HG03139 (cell line): Measurements from ENCODE around the gene SIGLEC11.
"Not testable (repeated sequence)": the region's sequence is repeated elsewhere in the genome, so short reads cannot be mapped to it uniquely, and the experiment has no call there.

Experiments used
- ATAC-seq: cut with Tn5 transposase; IDR thresholded peaks from one replicate; pipeline ENCODE4 v1.9.1; 2021; ENCODE audit not compliant: unreplicated experiment

The SIGLEC11 gene

GRCh38 chr19:49927526-49928264, 33.3 kb downstream of the SIGLEC11 start:
- no peak for ATAC-seq

DNA sequence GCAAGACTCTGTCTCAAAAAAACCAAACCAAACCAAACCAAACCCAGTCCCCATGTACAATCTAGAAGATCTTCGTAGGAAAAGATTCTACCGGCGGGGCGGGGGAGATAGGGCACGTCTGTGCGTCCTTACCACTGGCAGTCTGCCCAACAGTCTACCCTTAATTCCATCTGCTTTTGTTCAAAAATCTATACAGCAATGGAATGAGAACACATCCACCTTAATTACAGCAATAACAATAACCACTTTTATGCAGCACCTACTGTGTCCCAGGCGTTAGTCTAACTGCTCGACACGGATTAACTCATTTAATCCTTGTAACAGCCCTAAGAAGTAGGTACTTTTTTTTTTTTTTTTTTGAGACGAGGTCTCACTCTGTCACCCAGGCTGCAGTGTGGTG, 34.5 kb downstream of the SIGLEC11 start:
- no peak for ATAC-seq

DNA sequence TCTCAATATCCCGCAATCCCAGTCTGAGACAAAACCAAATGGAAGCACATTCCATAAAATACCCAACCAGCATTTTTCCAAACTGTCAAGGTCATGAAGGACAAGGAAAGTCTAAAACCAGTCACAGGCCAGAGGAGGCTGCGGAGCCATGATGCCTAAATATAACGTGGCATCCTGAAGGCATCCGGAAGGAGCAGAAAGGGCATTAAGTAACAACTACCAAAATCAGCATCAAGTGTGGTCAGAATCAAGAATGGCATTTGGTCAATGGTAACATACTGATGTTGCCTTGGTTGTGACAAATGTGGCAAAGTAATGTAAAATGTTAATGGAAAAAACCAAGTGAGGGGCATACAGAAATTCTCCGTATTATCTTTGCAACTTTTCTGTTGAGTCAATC, 35.5 kb downstream of the SIGLEC11 start:
- ATAC-seq: no peak

DNA sequence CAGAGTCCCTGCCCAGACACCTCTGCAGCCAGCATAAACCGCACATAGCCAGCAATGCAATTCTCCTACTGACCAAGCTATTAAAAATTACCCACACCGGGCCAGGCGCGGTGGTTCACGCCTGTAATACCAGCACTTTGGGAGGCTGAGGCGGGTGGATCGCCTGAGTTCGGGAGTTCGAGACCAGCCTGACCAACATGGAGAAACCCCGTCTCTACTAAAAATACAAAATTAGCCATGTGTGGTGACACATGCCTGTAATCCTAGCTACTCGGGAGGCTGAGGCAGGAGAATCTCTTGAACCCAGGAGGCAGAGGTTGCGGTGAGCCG, 36.1 kb downstream of the SIGLEC11 start:
- ATAC-seq: not testable (repeated sequence)

GRCh38 chr19:49924004-49924880, 36.7 kb downstream of the SIGLEC11 start:
- ATAC-seq: no peak

- no peak for ATAC-seq
Observed at GRCh38 chr19:49923055-49924003, 37.6 kb downstream of the SIGLEC11 start.

DNA sequence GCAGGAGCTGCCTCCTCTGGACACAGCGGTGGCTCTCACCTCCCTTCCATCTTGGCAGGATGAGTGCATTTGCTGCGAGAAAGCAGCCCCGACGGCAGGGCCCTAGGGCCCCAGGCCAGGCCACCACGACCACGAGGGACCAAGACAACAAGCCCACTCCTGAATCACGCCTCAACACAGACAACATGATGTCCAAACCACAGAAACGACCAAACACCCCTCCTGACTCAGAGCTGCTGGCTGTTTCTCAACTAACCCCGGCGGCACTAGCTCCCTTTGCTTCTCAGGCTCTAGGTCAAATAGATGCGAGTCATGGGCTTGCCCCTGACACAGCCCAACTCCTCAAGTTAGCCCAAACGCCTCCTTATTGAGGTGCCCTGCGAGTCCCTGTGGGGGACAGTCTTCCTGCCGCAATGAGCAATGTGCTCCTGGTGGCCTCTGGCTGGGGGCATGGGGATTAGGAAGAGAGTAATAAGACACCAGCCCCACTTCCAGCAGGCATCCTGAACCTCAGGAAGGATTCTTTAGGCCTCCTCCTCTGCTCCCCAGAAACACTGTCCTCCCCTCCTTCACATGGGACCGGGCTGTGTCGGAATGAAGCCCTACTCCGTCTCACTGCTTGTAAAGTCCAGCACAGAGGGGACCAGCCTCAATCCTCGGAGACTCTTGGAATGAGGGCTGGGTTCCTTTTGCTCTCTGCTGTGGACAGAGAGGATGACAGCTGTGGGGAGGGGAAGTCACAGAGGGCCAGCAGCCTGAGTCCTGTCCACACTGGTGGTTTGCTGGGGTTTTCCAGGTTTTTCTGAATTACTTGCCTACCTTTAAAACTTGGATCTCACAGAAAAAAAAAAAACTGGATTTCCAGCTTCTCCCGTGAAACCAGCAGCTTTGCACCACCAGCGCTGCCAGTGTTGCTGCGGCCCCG, 38.8 kb downstream of the SIGLEC11 start:
- ATAC-seq: no peak

GRCh38 chr19:49920624-49921363, 40.2 kb downstream of the SIGLEC11 start:
- no peak for ATAC-seq

GRCh38 chr19:49918089-49918488, 42.9 kb downstream of the SIGLEC11 start:
- ATAC-seq: no peak

DNA sequence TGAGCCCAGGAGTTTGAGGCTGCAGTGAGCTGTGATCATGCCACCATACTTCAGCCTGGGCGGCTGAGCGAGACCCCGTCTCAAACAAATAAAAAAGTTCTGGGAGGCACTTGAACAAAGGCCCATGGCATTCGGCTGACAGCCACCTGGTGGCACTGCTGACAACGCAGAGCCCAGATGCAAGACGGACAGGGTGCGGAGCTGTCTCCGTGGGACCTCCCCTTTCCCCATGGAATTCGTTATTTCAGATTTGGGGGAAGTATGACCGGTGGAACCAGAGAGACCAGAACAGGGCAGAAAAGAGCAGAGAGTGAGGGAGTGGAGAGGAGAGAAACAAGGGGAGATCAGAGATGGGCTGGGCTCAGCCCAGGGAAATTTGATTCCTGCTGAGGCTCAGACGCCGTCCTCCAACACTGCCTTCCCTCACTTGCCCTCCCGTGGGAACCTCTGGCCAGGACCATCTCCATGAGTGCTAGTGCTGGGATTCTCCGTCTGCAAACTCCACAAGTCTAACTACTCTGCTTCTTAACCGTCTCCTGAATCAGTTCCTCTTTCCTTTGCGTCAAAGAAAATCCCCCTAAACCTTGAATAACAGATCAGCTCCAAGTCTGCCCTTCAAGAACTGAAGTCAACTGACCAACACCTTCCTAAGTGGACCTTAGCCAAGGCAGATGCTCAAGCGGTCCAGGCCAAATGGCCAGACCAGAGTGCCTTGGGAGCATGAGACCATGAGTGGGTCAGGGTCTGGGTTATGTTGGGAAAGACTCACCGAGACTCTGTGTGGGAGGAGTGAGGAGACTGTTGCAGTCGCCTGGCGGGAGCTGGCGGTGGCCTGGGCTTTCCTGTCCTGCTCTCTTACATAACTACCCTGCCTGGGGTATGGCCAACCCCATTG, 43.9 kb downstream of the SIGLEC11 start:
- ATAC-seq: no peak

DNA sequence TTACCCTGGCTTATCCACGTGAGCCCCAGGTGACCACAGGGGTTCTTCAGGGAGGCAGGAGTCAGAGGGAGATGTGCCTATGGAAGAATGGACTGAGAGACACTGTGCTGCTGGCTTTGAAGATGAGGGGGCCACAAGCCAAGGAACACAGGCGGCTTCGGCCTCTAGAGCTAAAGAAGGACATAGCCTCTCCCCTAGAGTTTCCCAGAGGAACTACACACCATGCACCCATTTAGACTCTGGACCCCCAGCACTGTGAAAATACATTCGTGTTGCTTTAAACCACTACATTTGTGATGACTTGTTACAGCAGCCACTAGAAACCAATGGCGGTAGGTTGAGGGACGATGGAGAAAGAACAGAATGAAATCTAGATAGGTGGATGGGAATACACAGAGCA, 45.7 kb downstream of the SIGLEC11 start:
- no peak for ATAC-seq

GRCh38 chr19:49913720-49914119, 47.3 kb downstream of the SIGLEC11 start:
- no peak for ATAC-seq

DNA sequence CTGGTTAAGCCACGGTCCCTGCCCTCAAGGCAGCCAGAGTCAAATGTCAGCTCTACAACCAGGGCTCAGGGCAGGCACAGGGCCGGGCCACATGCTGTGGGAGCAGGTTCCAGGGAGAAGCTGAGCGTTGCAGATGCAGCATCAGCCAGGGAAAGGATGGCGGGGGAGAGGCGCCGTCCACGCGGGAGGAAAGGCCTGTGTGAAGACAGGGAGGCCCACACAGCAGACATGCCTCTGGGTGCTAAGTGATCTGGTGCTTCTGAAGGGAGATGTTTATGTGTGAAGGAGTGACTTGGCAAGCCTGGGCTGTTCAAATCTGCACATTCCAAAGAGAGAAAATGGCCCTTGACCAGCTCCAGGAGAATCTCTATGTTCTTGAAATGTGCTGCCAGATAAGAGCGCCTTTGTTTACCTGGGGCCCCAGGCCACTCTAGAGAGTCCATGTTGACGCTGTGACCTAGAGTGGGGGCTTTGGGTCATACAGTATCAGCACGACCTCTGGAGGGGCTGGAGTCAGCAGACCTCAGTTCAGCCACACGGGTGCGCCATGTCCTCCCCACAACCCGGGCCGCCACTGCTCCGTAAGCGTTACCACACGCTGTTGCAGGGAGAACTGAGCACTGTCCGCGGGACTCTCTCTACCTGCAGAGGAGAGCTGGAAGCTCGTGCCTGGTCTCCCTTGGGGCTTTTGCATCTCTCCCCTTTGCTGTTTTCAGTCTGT, 47.8 kb downstream of the SIGLEC11 start:
- ATAC-seq: no peak

GRCh38 chr19:49911381-49912145, 49.4 kb downstream of the SIGLEC11 start:
- no peak for ATAC-seq

- no peak for ATAC-seq
Observed at GRCh38 chr19:49910179-49910578, 50.8 kb downstream of the SIGLEC11 start.

- no peak for ATAC-seq
Observed at GRCh38 chr19:49908480-49909420, 52.2 kb downstream of the SIGLEC11 start.
